Subcutaneous abdominal adipose tissue (tissue), 5 donors: ENCODE measurements around the gene GUCD1.

Source experiments
- H3K27ac ChIP-seq: one replicate; pipeline ENCODE4 v1.7.0; 2013; ENCODE audit warnings: low read depth, mild to moderate bottlenecking, inconsistent platforms, low read length, moderate library complexity
- H3K27me3 ChIP-seq, 5 donors: one replicate each; pipeline ENCODE4 v1.7.0; 2013; ENCODE audit warnings: low read length in 5 of 5, inconsistent platforms in 1 of 5; ENCODE audit not compliant: control insufficient read depth in 5 of 5, insufficient read depth in 4 of 5
- H3K36me3 ChIP-seq, 5 donors: one replicate each; pipeline ENCODE4 v1.7.0; 2013; ENCODE audit warnings: low read length in 5 of 5; ENCODE audit not compliant: control insufficient read depth in 5 of 5, insufficient read depth in 5 of 5
- H3K4me1 ChIP-seq, 5 donors: one replicate each; pipeline ENCODE4 v1.7.0; 2013; ENCODE audit warnings: low read length in 5 of 5, mild to moderate bottlenecking in 3 of 5, moderate library complexity in 1 of 5; ENCODE audit not compliant: control insufficient read depth in 5 of 5, insufficient read depth in 5 of 5
- H3K4me3 ChIP-seq, 5 donors: one replicate each; pipeline ENCODE4 v1.7.0; 2013; ENCODE audit warnings: low read length in 5 of 5, low read depth in 1 of 5
- H3K9ac ChIP-seq, 5 donors: one replicate each; pipeline ENCODE4 v1.7.0; 2013; ENCODE audit warnings: low read length in 5 of 5, mild to moderate bottlenecking in 4 of 5, moderate library complexity in 3 of 5
- H3K9me3 ChIP-seq, 5 donors: one replicate each; pipeline ENCODE4 v1.7.0; 2013; ENCODE audit warnings: low read length in 5 of 5; ENCODE audit not compliant: control insufficient read depth in 5 of 5
- donor health status: healthy.
- donor health status: healthy.
- donor health status: healthy.
- donor health status: healthy.
- donor health status: healthy.

Gene GUCD1

GRCh38 chr22:24583221-24584165 lies 28.6 kb upstream of the GUCD1 start:
- Histone ChIP-seq H3K4me1 (peaks cover 0 to 9% (median 5%) of the 10 kb centered on the region in 5 donors), H3K36me3 (peaks cover 0 to 30% (median 25%) of the 10 kb centered on the region in 5 donors), H3K4me3 (peak overlapping the region in 1 of 5 donors; percentile 45), H3K9me3 (no peaks in the 10 kb centered on the region), H3K9ac (peak overlapping the region in 2 of 5 donors; percentile 5 to 23), H3K27me3 (no peaks in the 10 kb centered on the region), H3K27ac (no peak overlapping the region)

GRCh38 chr22:24582056-24582814 lies 27.3 kb upstream of the GUCD1 start:
- no peak overlapping the region for H3K27ac ChIP-seq
- no peak overlapping the region for H3K9ac ChIP-seq
- H3K4me3 ChIP-seq, result no peak overlapping the region
- peaks cover 0 to 9% (median 5%) of the 10 kb centered on the region in 5 donors for H3K4me1 ChIP-seq
- H3K9me3 ChIP-seq, result no peaks in the 10 kb centered on the region
- peaks cover 0 to 17% (median 13%) of the 10 kb centered on the region in 5 donors for H3K36me3 ChIP-seq
- no peaks in the 10 kb centered on the region for H3K27me3 ChIP-seq

- Histone ChIP-seq H3K27me3 (no peaks in the 10 kb centered on the region), H3K4me3 (no peak overlapping the region), H3K27ac (no peak overlapping the region), H3K36me3 (peaks cover 0 to 5% (median 0%) of the 10 kb centered on the region in 5 donors), H3K9ac (no peak overlapping the region), H3K4me1 (peaks cover 0 to 9% (median 5%) of the 10 kb centered on the region in 5 donors), H3K9me3 (no peaks in the 10 kb centered on the region)
Observed at GRCh38 chr22:24580276-24580675, 25.3 kb upstream of the GUCD1 start.

GRCh38 chr22:24579258-24579601 lies 24.3 kb upstream of the GUCD1 start:
- Histone ChIP-seq H3K4me1 (peaks cover 0 to 9% (median 5%) of the 10 kb centered on the region in 5 donors), H3K9ac (no peak overlapping the region), H3K27ac (no peak overlapping the region), H3K9me3 (no peaks in the 10 kb centered on the region), H3K4me3 (no peak overlapping the region), H3K36me3 (peaks cover 0 to 13% (median 6%) of the 10 kb centered on the region in 5 donors), H3K27me3 (no peaks in the 10 kb centered on the region)

- Histone ChIP-seq H3K36me3 (peaks cover 0 to 19% (median 12%) of the 10 kb centered on the region in 5 donors), H3K4me1 (peaks cover 0 to 4% (median 3%) of the 10 kb centered on the region in 5 donors), H3K27ac (no peak overlapping the region), H3K9me3 (no peaks in the 10 kb centered on the region), H3K4me3 (no peak overlapping the region), H3K27me3 (no peaks in the 10 kb centered on the region), H3K9ac (no peak overlapping the region)
Observed at GRCh38 chr22:24578355-24579257, 23.7 kb upstream of the GUCD1 start.

GRCh38 chr22:24576778-24577177 lies 21.8 kb upstream of the GUCD1 start:
- Histone ChIP-seq H3K27ac (no peak overlapping the region), H3K9ac (no peak overlapping the region), H3K4me3 (no peak overlapping the region), H3K36me3 (peaks cover 9 to 37% (median 30%) of the 10 kb centered on the region in 5 donors), H3K27me3 (no peaks in the 10 kb centered on the region), H3K4me1 (no peaks in the 10 kb centered on the region), H3K9me3 (no peaks in the 10 kb centered on the region)

- no peak overlapping the region for H3K27ac ChIP-seq
- peaks cover 13 to 79% (median 59%) of the 10 kb centered on the region in 5 donors for H3K36me3 ChIP-seq
Observed at GRCh38 chr22:24571266-24571665, 16.3 kb upstream of the GUCD1 start.

GRCh38 chr22:24567668-24568067 lies 12.7 kb upstream of the GUCD1 start:
- Histone ChIP-seq H3K27me3 (no peaks in the 10 kb centered on the region), H3K9me3 (no peaks in the 10 kb centered on the region), H3K4me1 (peaks cover 0 to 18% (median 13%) of the 10 kb centered on the region in 5 donors), H3K9ac (no peak overlapping the region), H3K27ac (no peak overlapping the region), H3K36me3 (peaks cover 11 to 59% (median 42%) of the 10 kb centered on the region in 5 donors), H3K4me3 (no peak overlapping the region)

More at GRCh38 chr22:24571266-24571665, 16.3 kb upstream of the GUCD1 start:
- H3K27me3 ChIP-seq, result no peaks in the 10 kb centered on the region
- no peak overlapping the region for H3K4me3 ChIP-seq
- H3K4me1 ChIP-seq, result peaks cover 0 to 10% (median 5%) of the 10 kb centered on the region in 5 donors
- H3K9ac ChIP-seq, result peak overlapping the region in 1 of 5 donors; percentile 17
- H3K9me3 ChIP-seq, result no peaks in the 10 kb centered on the region

GRCh38 chr22:24566899-24567511 lies 12.1 kb upstream of the GUCD1 start:
- H3K36me3 ChIP-seq, result peaks cover 9 to 57% (median 37%) of the 10 kb centered on the region in 5 donors
- no peak overlapping the region for H3K27ac ChIP-seq

More at GRCh38 chr22:24566899-24567511, 12.1 kb upstream of the GUCD1 start:
- peaks cover 0 to 20% (median 13%) of the 10 kb centered on the region in 5 donors for H3K4me1 ChIP-seq
- no peak overlapping the region for H3K4me3 ChIP-seq
- H3K9ac ChIP-seq, result peak overlapping the region in 1 of 5 donors; percentile 61
- H3K27me3 ChIP-seq, result no peaks in the 10 kb centered on the region
- H3K9me3 ChIP-seq, result no peaks in the 10 kb centered on the region
